GM19043 (cell line): ENCODE measurements around the gene TDRKH.
A peak's percentile ranks its signal among the peaks of the same experiment; 100 is the strongest.

ENCODE experiments used
- ATAC-seq: cut with Tn5 transposase; IDR thresholded peaks from one replicate; pipeline ENCODE4 v1.9.1; 2021; ENCODE audit warnings: low read depth; ENCODE audit not compliant: unreplicated experiment

Gene TDRKH, protein sequence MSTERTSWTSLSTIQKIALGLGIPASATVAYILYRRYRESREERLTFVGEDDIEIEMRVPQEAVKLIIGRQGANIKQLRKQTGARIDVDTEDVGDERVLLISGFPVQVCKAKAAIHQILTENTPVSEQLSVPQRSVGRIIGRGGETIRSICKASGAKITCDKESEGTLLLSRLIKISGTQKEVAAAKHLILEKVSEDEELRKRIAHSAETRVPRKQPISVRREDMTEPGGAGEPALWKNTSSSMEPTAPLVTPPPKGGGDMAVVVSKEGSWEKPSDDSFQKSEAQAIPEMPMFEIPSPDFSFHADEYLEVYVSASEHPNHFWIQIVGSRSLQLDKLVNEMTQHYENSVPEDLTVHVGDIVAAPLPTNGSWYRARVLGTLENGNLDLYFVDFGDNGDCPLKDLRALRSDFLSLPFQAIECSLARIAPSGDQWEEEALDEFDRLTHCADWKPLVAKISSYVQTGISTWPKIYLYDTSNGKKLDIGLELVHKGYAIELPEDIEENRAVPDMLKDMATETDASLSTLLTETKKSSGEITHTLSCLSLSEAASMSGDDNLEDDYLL

DNA sequence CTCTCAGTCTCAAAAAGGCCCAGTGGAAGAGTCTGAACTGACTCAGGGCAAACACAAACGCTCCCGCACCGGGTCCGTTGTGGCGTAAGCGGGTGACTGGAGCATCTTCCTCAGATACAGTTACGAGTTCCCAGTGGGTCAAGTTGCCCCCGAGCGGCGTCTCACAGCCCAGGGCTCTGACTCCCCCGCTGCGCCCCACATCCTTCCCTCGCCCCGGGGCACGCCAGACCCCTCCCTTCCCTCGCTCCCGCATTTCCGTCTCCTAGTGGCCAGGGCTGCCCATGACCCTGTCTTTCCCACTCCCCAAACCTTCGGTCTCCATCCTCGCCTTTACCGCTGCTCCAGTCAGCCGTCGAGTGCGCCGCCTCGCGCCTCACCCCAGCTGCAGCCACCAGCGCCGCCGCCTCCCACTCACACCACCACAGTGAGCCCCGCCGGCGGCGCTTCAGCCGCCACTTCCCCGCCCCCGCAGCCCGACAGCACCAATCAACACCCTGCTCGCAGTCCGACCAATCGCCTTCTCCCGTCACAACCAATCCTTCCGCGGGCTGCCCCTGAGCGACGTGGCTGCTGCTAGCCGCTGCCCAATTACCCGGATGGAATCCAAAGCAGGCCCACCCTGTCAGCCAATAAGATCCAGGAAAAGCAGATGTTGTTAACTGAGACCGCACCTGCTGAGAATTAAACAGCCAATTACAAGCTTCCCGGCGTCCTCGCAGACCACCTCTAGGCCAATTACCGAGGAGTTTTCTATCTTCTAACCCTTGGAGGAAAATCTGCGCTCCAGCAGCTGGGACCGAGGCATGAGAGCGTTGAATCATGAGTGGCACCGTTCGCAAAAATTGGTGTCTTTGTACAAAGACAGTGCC lies at the start of gene TDRKH:
TSS of gene TDRKH (minus strand) at position 430 of the 869 bp plus-strand sequence. CDS start 7,478 bp downstream, outside the sequence.
- peak; percentile 98 for ATAC-seq

DNA sequence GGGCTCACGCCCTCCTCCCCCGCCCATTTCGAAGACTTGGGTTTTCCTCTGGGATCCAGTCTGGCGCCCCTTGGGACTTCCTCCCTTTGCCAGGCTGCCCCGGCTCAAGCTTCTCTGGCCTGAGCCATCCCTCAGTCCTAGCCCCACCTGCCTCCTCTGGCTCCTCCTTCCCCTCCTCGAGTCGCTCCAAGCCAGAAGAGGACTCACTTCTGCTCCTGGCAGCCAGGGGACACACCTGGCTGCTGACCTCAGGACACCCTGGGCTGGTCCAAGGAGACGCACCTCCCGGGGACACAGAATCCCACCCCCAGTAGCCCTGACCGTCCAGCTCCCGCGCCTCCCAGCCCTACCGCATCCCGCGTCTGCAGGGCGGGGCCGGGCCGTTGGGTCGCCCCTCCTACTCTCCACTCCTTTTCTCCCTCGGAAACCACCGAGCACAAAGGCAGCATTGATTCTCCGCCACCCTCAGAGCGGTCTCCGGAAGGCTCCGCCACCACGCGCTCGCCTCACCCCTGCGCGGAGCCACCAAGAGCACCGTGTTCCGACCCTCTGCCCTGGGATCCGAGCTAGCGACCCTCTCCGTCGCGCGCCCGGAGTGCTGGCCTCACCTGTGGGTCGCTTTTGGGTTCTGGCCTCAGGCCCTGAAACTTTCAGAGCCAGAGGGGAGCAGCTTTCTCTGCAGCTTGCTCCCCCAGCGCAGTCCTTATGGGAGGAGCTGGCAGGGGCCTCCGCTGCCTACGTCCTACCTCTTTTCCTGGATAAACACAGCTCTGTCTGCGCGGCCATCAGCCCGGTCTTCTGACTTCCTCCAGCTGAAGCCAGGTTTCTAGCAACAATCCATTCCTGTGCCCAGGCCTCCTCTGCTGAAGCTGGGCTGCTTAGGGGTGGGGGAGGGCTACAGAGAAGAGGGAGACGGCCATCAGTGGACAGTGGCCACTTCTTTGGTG lies 49.4 kb upstream of the TDRKH start, which contains the start of gene C2CD4D:
TSS of gene C2CD4D (minus strand) at position 364 of the 947 bp plus-strand sequence. CDS start 831 bp downstream, outside the sequence.
- ATAC-seq: no peak

DNA sequence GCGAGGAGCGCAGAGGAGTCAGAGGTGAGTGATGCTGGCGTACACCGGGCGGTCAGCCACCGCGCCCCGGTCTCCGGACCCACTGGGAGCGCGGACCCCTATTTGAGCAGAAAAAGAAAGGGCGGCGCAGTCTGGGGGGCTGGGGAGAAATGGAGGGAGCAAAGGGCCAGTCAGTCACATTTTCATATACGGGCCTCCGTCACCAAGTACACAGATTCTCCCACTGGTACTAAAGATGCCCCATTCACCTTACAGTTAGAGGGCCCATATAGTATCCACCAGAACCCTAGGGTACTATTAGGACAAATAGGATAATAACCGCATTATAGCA lies 48.7 kb upstream of the TDRKH start:
- ATAC-seq: no peak

DNA sequence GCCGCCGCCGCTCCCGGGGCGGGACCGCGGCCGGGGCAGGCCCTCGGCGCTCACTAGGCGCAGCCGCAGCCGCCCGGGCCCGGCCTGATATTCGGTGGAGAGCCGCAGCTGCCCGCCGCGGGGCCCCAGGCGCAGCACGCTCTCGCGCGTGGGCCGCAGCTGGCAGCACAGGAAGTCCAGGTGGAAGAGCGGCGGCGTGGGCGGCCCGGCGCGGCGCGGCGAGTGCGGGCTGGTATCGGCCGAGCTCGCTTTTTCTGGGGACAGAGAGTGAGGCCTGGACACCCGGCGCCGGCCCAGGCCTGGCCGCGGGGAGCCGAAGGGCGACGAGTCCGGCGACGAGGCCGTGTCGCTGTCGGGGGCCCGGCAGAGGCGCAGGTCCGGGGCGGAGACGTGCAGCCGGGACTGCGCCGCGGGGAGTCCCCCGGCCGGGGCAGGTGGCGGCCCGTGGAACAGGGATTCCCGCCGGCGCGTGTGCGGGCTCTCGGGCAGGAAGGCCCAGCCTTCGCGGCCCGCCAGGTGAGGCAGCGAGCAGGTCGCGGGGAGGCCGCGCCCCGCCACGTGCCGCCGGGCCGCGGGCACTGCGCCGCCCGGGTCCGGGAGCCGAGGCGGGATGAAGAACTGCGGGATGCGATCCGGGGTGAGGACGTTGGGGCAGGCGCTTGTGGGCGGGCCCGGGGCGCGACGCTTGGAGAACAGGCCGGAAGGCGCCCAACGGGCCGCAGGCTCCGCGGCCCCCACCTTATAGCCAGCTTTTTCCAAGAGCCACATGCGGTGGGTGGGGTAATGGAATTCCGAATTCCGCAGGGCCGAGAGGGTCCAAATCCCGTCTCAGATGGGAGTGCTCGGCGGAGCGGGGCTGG lies 48.2 kb upstream of the TDRKH start:
- ATAC-seq: no peak

DNA sequence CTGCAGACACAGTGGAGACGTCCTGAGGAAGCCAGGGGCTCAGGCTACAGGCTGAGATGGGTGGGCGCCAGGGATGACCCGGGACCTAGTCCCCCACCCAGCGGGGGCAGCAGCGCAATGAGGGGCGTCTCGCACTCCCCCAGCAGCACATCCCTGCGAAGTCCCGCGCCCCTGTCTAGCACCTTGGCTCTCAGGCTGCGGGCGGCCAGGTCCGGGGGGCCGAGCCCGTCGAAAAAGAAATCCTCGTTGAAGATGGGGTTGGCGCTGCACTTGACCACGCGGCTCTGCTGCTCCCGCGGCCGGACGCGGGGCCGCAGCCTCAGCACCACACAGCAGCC lies 47.6 kb upstream of the TDRKH start:
- ATAC-seq: no peak

DNA sequence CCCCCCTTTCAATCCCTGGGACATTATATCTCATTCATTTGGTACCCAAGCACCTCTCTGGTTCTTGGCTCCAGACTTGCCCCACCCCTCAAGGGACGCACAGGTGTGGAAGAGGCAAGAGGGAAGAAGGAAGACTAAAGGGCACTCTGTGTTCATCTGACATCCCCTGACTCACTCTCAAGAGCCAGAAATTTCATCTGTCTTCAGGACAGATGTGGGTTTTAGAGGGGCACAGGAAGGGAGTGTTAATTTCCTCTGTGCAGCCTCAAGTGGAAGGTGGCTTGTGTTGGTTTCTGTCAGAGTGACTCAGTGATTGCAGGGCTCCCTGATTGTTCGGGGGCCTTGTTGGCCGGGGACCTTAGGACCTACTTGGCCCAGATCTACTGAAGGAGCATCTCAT lies 46.9 kb upstream of the TDRKH start:
- no peak for ATAC-seq

DNA sequence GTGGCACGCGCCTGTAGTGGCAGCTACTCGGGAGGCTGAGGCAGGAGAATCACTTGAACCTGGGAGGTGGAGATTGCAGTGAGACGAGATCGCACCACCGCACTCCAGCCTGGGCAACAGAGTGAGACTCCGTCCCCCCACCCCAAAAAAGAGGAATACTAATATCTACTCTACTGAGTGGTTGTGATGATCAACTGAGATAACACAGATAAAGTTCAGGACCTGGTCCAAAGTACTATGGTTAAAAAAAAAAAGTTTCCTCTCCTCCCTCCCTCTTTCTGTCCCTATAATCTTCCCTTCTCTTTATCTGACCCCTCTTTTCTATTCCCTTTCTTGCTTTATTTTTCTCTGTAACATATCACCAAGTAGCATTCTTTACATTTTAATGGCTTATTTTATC lies 45.3 kb upstream of the TDRKH start:
- ATAC-seq: no peak

DNA sequence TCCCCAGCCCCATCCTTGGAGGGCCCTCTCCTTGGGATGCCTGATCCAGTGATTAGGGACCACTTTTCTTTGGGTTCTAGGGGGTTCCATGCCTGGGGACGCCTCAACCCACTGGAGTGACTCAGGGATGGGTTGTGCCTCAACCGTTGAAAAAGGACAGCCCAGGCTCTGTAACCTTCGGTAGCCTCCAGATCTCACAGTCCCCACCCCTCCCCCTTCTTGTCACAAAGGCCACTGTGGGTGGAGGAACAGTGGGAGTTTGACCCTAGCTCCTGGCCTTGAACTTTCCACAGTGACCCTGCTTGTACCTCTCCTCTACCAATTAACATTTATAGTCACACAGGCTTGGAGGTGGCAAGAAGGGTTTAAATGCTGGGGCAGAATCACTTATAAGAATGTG lies 43.9 kb upstream of the TDRKH start:
- no peak for ATAC-seq

DNA sequence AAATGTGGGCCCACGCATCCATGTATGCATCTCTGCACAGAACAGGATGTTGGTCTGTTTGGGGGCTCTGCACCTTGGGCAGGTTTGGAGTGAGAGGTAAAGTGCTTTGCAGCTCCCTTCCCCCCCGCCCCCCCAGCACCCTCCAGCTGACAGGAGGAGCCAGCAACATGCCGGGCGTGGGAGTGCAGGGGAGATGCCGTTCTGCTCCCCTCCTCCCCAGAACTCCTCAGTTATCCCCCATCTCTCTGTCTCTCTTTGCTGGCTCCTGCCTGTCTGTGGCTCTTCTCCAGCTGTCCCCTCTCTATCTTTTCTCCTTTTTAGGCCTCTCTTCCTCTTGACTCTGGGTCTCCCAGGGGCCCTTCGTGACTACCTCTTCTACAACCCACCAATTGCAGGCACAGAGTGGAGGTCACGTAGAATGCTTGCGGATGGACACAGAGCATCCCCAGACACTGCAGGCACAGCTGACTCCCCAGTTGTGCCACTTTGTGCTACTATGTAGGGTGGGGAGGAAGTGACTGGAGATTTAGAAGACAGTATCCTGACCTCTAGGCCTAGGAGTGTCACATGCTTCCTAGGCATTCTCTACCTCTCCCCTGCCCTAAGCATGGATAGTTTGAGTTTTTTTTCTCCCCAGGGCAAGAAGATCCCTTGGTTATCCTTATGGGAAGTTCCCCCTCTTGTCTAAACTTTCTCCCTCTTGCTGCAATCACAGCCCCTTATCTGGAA lies 43.0 kb upstream of the TDRKH start:
- ATAC-seq: no peak

DNA sequence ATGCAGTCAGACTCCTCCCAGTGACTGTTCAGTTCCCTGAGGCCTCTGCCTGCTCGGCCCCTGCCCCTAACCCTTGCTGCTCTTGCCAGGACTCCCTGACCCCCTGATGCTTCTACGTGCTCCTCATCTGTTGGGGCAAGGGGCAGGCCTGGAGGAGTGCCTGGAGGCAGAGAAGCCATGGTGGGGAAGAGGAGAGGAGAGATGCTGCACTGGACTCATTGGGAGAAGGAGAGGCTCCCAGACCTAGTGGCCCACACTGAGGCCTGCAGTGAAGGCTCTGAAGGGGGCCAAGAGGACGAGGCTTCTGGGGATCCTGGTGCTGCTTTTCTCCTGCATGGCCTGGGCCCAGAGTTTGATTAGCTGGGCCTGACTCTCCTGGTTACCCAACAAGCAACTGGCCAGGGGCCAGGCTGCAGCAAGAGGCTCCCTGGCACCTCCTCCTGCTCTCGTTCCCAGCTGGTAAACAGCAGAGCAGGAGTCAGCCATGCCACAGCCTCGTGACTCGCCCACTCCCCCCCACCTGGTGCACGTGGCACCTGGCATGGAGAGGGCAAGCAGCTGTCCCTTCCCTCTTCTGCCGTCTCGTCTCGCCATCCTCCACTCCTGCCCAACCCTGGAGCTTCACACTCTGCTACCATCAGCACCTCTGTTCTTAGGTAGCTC lies 42.1 kb upstream of the TDRKH start:
- ATAC-seq: no peak

DNA sequence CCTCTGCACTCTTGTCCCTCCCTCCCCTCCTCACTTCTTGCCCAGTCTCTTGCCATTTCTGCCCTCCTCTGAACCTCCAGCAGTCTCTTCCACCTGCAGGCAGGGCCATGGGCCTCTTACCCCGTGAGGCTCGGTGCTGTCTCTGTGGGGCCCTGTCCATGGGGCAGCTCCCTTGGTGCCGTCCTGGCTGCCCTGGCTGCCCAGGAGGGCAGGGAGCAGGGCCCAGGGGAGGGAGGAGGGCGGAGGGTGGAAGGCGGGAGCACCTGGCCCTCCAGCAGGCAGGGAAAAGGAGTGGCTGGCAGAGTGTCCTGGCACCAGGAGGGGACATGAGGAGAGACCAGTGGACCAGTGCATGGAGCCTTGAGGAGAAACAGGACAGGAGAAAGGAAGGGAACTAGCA lies 41.3 kb upstream of the TDRKH start, which contains the start of gene RORC:
TSS of gene RORC (minus strand) at position 198 of the 400 bp plus-strand sequence. CDS start at position 160, 38 bp downstream.
- no peak for ATAC-seq

DNA sequence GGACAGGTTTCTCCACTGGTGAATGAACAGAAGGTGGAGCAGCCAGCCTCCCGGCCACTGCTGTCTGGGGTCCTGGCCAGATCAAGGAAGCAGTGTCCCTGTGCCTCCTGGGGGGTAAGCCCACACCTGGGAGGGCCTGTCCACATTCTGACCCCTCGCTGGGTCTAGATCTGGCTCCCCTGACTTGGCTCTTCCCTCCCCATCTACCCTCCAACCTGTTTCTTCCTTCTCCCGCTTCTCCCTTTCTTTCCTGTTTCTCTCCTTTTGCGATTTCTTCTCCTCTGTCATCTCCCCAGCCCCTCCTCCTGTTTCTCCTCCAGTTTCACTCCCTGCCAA lies 40.9 kb upstream of the TDRKH start:
- no peak for ATAC-seq

DNA sequence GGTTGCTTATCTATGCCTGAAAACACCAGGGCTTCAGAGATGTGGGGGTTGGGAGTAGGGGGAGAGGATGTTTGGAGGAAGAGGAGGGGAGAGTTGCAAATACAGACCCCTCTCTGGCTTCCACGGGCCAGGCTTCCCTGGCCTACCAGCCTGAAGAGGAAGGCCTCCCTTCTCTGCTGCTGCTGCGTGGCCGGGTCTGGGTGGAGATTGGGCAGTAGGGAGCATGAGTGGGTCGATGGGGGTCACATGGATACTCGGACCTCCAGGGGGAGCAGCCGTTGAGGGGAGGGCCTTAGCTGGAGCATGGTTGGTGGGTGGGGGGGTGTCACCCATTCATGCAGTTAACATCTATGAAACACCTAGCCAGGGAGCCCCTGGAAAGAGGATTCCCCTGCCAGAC lies 39.8 kb upstream of the TDRKH start:
- ATAC-seq: no peak

DNA sequence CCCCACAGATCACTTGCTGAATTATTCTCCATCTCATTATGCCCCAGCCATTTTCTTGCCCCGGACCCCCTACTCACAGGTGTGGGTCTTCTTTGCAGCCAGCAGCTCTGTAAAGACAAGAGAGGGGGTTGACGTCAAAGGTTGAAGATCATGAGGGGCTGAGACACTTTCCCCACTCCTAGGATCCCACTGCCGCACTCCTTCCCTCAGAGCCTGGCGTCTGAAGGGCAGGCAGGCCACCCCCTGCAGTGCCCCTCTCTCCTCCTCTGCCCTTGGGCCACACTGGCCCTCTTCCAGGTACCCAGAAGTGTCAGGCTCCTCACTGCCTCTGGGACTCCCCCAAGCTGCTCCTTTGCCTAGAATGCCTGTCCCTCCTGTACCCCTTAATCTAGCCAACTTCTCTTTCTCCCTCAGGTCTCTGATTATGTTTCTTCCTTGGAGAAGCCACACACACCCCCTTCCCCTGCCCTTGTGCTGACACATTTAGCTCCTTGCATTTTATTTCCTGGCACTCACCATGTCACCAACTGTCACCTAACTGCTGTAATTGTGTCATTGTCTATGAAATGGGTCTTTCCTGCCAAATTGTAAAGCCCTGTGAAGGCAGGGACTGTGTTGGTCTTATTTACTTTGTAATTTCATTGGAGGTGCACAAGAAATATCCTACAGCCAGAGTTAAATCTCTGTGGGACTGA lies 39.2 kb upstream of the TDRKH start:
- no peak for ATAC-seq

DNA sequence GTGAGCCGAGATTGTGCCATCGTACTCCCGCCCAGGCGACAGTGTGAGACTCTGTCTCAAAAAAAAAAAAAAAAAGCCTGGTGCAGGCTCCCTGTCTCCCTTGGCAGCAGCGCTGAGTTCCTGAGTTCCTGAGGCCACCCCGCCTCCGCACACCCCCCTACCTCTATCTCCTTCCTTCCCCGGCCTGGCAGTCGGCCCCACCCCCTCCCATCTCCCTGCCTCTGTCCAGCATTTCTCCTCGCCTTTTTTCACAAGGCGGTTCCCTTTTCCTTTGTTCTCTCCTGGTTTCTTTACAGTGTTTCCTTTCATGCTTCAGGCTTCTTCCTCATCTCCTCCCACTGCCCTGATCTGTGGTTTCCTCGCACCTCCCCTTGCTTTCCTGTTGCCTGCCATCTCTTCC lies 38.6 kb upstream of the TDRKH start:
- ATAC-seq: no peak

DNA sequence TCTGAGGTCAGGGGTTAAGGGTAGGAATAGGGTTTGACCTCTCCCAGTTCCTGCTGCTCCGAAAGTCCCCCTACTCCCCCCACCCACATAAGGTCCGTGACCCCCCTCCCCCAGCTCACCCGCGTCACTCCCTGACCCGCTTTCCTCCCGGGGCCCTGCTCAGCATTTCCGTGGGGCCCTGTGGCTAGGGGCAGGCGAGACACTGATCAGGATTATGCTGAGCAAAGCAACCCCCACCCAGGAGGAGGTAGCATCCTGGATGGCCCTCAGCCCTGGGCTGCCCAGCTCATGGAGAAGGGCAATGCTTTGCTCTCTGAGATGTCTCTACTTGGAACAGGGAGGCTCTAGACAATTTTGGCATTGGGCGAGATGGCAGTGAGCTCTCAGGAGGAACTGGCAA lies 37.6 kb upstream of the TDRKH start:
- ATAC-seq: no peak

DNA sequence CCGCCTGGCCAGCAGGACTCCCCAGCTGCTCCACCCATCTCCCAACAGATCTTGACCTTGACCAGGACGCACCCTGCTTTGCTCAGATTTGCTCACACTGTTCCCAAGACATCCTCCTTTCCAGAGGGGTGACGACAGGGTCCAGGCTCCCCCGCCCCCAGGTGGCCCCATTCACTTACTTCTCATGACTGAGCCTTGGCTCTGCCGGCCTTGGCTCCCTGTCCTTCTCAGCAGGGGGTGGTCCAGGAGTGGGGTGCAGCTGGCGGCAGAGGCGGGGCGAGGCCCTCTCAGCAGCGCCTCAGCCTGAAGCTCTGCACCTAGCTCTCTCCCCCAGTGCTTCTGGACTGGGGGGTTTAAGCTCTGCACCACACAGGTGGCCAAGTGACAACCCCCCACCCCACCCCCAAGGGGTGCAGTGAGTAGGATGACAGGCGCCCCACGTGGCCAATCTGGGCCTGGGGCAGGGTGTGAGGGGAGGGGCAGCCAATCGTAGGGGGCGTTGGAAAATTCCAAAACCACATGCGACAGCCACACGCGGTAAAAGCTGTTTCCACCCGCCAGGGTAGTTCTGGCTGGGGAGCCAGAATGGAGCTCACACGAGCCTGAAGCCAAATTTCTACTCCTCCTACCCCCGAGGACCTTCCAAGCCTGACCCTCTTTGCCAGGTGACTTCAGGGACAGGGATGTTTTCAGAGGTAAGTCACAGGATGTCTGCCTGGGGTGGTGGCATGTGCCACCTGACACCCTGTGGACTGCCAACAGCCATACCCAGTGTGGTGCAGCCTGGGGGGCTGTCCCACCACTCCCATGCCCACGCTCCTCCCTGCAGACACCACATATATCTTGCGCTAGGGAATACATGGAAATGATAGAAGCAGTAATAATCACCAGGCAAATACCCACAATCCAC lies 35.7 kb upstream of the TDRKH start:
- no peak for ATAC-seq
